ENCODE data around the gene CEACAM18.
A peak's percentile ranks its signal among the peaks of the same experiment; 100 is the strongest.

CEACAM18 gene

DNA sequence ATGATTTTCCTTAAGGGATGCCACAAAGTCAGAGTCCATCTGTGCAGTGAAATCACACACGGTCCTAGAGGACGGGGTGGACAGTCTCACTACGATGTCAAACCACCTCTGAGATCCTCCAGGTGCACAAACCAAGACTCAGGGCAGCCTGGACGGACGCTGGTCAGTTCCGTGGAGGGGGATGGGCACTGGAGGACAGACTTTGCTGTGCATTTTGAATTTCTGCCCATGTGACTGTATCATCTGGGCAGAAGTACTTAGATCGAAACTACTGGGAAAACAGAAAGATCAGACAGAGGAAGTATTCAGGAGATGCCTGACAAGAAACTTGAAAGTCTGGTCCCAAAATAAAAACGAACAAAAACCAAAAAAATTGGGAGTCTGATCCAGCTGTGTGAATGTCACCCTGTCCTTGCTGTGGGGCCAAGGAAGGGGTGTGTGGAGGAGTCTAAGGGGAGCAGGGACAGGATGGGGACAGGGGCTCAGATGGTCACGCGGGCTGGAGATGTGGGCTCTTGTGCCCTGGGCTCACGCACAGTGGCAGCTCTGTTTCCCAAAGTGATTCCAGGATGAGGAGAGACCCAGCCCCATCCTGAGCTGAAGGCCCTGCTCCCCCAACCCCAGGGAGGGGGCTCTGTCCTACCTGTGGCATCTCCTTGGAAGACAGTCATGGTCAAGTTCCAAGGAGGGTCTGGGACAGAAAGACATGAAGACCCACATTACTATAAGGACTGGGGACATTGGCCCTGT is 21.6 kb upstream of the CEACAM18 start:
- H3K9ac ChIP-seq (ENCODE audit: insufficient read length, low read depth) = no peak overlapping the region
- no peaks in the 10 kb centered on the region for H3K9me3 ChIP-seq (ENCODE audit: insufficient read depth, low read length)
- no peak overlapping the region for H3K4me3 ChIP-seq (ENCODE audit: insufficient read length, low read depth)
- no peak for DNase-seq (ENCODE audit: low read depth, low spot score)
- H3K4me1 ChIP-seq (ENCODE audit: insufficient read depth, insufficient read length) = no peaks in the 10 kb centered on the region
- H3K27me3 ChIP-seq (ENCODE audit: insufficient read depth, insufficient read length) = no peaks in the 10 kb centered on the region
- TF ChIP-seq YY1 (IDR thresholded peaks at IDR 0.05; ENCODE audit: insufficient read depth, insufficient read length) (no peak), SUZ12 (IDR thresholded peaks at IDR 0.05; ENCODE audit: extremely low read depth, insufficient read depth, insufficient read length) (no peak), ZNF274 (IDR thresholded peaks at IDR 0.05; ENCODE audit: low read depth, low read length) (no peak)
- H3K36me3 ChIP-seq (ENCODE audit: insufficient read depth, insufficient read length, low read length) = no peaks in the 10 kb centered on the region

DNA sequence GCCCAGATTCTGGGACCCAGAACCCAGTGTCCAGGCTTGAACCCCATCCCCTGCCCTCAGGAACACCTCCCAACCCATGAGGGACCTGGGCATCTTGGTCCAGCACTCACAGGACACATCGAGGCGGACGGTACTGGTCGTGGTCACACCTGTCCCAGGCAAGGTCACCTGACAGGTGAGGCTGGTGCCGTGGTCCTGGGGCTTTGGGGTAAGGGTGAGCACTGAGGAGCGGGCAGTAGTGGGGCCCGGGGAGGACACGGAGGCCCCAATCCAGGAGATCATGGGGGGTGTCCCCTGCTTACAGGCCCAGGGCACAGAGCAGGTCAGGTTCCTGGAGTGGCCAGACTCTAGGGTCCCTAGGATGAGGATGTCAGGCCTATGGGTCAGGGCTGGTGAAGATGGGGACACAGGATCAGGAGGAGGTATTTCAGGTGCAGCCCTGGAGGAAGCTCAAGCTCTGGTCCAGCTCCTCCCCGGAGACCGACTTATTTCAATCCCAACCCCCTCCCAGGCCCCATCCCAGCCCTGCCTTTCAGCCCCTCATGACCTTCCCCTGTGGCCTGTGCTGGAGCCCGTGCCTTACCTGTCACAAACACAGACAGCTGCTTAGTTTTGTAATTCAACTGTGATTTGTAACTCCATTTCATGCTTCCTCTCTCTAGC is 20.9 kb upstream of the CEACAM18 start:
- Histone ChIP-seq H3K4me3 (ENCODE audit: insufficient read length, low read depth) (no peak overlapping the region), H3K9ac (ENCODE audit: insufficient read length, low read depth) (no peak overlapping the region), H3K4me1 (ENCODE audit: insufficient read depth, insufficient read length) (no peaks in the 10 kb centered on the region), H3K9me3 (ENCODE audit: insufficient read depth, low read length) (no peaks in the 10 kb centered on the region), H3K36me3 (ENCODE audit: insufficient read depth, insufficient read length, low read length) (no peaks in the 10 kb centered on the region), H3K27me3 (ENCODE audit: insufficient read depth, insufficient read length) (no peaks in the 10 kb centered on the region)
- DNase-seq (ENCODE audit: low read depth, low spot score) = no peak
- TF ChIP-seq ZNF274 (IDR thresholded peaks at IDR 0.05; ENCODE audit: low read depth, low read length) (no peak), SUZ12 (IDR thresholded peaks at IDR 0.05; ENCODE audit: extremely low read depth, insufficient read depth, insufficient read length) (no peak), YY1 (IDR thresholded peaks at IDR 0.05; ENCODE audit: insufficient read depth, insufficient read length) (no peak)

GRCh38 chr19:51458051-51458645 is 20.2 kb upstream of the CEACAM18 start, which contains the start of gene SIGLEC8:
TSS of gene SIGLEC8 (minus strand) at chr19:51458454. CDS start at chr19:51458387, 67 bp downstream.
- no peak for DNase-seq (ENCODE audit: low read depth, low spot score)
- no peak within 1 kb of the TSS for H3K4me3 ChIP-seq (ENCODE audit: insufficient read length, low read depth)
- H3K27me3 ChIP-seq (ENCODE audit: insufficient read depth, insufficient read length) = no peaks in the 10 kb centered on the region
- H3K4me1 ChIP-seq (ENCODE audit: insufficient read depth, insufficient read length) = no peaks in the 10 kb centered on the region
- no peaks in the 10 kb centered on the region for H3K9me3 ChIP-seq (ENCODE audit: insufficient read depth, low read length)
- H3K9ac ChIP-seq (ENCODE audit: insufficient read length, low read depth) = no peak within 1 kb of the TSS
- no peaks in the 10 kb centered on the region for H3K36me3 ChIP-seq (ENCODE audit: insufficient read depth, insufficient read length, low read length)
- TF ChIP-seq ZNF274 (IDR thresholded peaks at IDR 0.05; ENCODE audit: low read depth, low read length) (no peak), SUZ12 (IDR thresholded peaks at IDR 0.05; ENCODE audit: extremely low read depth, insufficient read depth, insufficient read length) (no peak), YY1 (IDR thresholded peaks at IDR 0.05; ENCODE audit: insufficient read depth, insufficient read length) (no peak)

DNA sequence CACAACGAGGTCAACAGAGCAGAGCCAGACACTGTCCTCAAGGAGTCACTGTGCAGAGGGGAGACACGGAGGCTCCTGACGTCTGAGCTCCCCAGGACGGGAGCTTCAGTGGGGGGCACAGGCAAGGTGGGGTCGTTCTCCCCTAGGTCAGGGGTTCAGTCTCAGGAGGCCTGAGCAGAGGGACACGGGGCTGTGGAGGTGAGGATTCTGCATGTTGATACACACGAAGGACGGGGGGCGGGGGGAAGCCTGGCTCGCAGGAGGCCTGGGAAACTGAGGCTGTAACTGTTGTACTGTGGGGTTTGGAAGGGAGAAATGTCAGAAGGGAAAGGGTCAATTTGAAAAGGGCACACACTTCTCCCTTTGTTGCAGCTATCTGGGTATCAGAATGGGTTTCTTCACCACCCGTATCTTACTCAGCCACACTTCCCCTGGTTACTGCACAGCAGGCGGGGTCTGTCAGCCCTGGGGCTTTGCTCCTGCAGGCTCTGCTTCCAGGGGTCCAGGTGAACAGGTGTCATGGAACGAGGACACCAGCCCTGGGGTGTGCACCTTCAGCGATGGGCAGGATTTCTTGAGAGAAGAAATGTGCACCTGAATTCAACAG is 19.3 kb upstream of the CEACAM18 start:
- Histone ChIP-seq H3K4me3 (ENCODE audit: insufficient read length, low read depth) (no peak overlapping the region), H3K9ac (ENCODE audit: insufficient read length, low read depth) (no peak overlapping the region), H3K27me3 (ENCODE audit: insufficient read depth, insufficient read length) (no peaks in the 10 kb centered on the region), H3K36me3 (ENCODE audit: insufficient read depth, insufficient read length, low read length) (no peaks in the 10 kb centered on the region), H3K4me1 (ENCODE audit: insufficient read depth, insufficient read length) (no peaks in the 10 kb centered on the region), H3K9me3 (ENCODE audit: insufficient read depth, low read length) (no peaks in the 10 kb centered on the region)
- no peak for TF ChIP-seq ZNF274 (IDR thresholded peaks at IDR 0.05; ENCODE audit: low read depth, low read length)
- no peak for DNase-seq (ENCODE audit: low read depth, low spot score)

- Histone ChIP-seq H3K9ac (ENCODE audit: insufficient read length, low read depth) (peak overlapping the region; percentile 61), H3K9me3 (ENCODE audit: insufficient read depth, low read length) (no peaks in the 10 kb centered on the region), H3K4me3 (ENCODE audit: insufficient read length, low read depth) (peak overlapping the region; percentile 47), H3K36me3 (ENCODE audit: insufficient read depth, insufficient read length, low read length) (no peaks in the 10 kb centered on the region), H3K27me3 (ENCODE audit: insufficient read depth, insufficient read length) (peaks cover 10% of the 10 kb centered on the region), H3K4me1 (ENCODE audit: insufficient read depth, insufficient read length) (no peaks in the 10 kb centered on the region)
- DNase-seq (ENCODE audit: low read depth, low spot score) = peak; percentile 9
- TF ChIP-seq YY1 (IDR thresholded peaks at IDR 0.05; ENCODE audit: insufficient read depth, insufficient read length) (no peak), SUZ12 (IDR thresholded peaks at IDR 0.05; ENCODE audit: extremely low read depth, insufficient read depth, insufficient read length) (no peak), ZNF274 (IDR thresholded peaks at IDR 0.05; ENCODE audit: low read depth, low read length) (no peak)
Observed at GRCh38 chr19:51460164-51460992, 18.0 kb upstream of the CEACAM18 start.

DNA sequence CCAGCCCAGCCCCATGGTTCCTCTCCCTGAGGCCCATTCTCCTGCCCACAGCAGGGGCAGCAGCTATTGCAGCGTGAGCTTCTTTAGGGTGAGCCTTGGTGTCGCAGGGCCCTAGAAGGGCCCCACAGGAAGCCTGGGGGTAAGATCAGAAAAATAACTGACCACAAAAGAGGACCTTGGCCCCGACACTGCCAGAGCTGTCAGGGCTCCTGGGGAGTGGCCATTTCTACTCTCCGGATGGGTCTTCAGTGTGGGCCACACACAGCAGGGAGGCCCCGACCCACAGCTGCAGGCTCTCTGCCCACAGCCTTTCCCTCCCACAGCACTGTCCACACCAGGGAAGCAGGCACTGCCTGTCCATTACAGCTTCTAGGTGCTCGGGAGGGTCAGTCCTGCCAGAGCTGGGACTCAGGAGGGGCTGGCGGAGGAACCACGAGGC is 16.6 kb upstream of the CEACAM18 start:
- TF ChIP-seq ZNF274 (IDR thresholded peaks at IDR 0.05; ENCODE audit: low read depth, low read length) (no peak), YY1 (IDR thresholded peaks at IDR 0.05; ENCODE audit: insufficient read depth, insufficient read length) (no peak), SUZ12 (IDR thresholded peaks at IDR 0.05; ENCODE audit: extremely low read depth, insufficient read depth, insufficient read length) (no peak)
- DNase-seq (ENCODE audit: low read depth, low spot score) = no peak
- Histone ChIP-seq H3K36me3 (ENCODE audit: insufficient read depth, insufficient read length, low read length) (no peaks in the 10 kb centered on the region), H3K27me3 (ENCODE audit: insufficient read depth, insufficient read length) (peaks cover 20% of the 10 kb centered on the region), H3K9me3 (ENCODE audit: insufficient read depth, low read length) (no peaks in the 10 kb centered on the region), H3K4me1 (ENCODE audit: insufficient read depth, insufficient read length) (no peaks in the 10 kb centered on the region), H3K9ac (ENCODE audit: insufficient read length, low read depth) (no peak overlapping the region), H3K4me3 (ENCODE audit: insufficient read length, low read depth) (no peak overlapping the region)
